ENCODE results near the gene MSH3.

DNA sequence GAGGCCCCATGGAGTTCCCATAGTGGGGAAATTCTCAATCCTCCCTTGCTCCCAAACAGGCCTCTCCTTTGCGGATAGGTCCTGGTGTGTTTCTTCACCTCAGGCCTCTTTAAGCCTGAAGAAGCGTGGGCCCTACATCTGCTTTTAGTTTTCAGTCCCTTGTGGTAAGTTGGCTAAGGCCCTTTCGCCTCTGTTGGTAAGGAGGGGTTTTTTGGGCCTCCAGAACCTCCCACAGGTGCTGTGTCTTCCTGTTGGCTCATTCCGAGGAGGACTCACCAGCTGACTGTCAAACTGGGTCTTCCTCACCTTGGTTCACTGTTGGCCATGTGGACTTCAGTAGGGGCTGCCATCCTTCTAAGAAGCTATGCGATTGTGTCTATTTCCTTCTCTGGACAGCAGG is 56.8 kb downstream of the MSH3 start:
- no peak for TF ChIP-seq SUZ12 (IDR thresholded peaks at IDR 0.05; ENCODE audit: low read length)
- no peak for TF ChIP-seq CHD2 (IDR thresholded peaks at IDR 0.05; ENCODE audit: low read length)

All from H1 (cell line).